Fibroblast of the aortic adventitia (primary cell): ENCODE measurements around the gene GMDS. TPM values are rescaled to one million over a fixed set of nuclear protein-coding genes. Genes with fewer than 3 reads are reported as not detected.

ENCODE experiments used
- DNase-seq: peaks from one replicate; pipeline ENCODE4 v3.0.0-alpha.2; 2010; ENCODE audit warnings: low read depth
- H3K4me3 ChIP-seq: 2 replicates; pipeline ENCODE4 v1.5.1; 2011; ENCODE audit warnings: low read depth, mild to moderate bottlenecking, control low read depth, low read length, moderate library complexity
- total RNA-seq: library from RNA; depleted of rRNA; stranded (reverse); fragments of >200 nt; gene quantifications from 2 replicates; pipeline ENCODE4 v1.2.3, GENCODE V29; 2012; ENCODE audit warnings: low replicate concordance
- TF ChIP-seq, protein P1 (sequence below): IDR thresholded peaks from 2 replicates; pipeline ENCODE4 v1.5.1; 2011; ENCODE audit warnings: mild to moderate bottlenecking, low read length, control low read depth, inconsistent platforms; ENCODE audit not compliant: insufficient read depth

GMDS gene
- total RNA-seq, 1 donor, result 15.9 TPM

DNA sequence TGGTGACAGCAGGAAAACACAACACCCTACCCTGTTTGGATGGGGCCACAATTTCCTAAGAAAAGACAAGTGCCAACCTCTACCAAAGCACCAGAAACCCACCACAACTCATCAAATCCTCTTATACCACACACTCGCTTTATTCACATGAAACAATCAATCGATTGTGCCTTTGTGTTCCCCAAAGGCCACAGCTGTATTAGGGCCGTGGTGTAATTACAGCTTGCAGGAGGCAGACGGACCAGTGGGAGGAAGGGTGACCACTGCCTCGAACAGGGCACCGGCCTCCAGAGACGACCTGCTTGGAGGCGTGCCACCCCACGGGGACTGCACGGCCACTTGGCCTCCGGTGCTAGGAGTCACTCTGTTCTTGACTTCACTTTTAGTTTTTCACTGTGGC, 371.6 kb downstream of the GMDS start:
- no peak overlapping the region for H3K4me3 ChIP-seq
- TF ChIP-seq, protein P1, sequence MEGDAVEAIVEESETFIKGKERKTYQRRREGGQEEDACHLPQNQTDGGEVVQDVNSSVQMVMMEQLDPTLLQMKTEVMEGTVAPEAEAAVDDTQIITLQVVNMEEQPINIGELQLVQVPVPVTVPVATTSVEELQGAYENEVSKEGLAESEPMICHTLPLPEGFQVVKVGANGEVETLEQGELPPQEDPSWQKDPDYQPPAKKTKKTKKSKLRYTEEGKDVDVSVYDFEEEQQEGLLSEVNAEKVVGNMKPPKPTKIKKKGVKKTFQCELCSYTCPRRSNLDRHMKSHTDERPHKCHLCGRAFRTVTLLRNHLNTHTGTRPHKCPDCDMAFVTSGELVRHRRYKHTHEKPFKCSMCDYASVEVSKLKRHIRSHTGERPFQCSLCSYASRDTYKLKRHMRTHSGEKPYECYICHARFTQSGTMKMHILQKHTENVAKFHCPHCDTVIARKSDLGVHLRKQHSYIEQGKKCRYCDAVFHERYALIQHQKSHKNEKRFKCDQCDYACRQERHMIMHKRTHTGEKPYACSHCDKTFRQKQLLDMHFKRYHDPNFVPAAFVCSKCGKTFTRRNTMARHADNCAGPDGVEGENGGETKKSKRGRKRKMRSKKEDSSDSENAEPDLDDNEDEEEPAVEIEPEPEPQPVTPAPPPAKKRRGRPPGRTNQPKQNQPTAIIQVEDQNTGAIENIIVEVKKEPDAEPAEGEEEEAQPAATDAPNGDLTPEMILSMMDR, result no peak
- no peak for DNase-seq

DNA sequence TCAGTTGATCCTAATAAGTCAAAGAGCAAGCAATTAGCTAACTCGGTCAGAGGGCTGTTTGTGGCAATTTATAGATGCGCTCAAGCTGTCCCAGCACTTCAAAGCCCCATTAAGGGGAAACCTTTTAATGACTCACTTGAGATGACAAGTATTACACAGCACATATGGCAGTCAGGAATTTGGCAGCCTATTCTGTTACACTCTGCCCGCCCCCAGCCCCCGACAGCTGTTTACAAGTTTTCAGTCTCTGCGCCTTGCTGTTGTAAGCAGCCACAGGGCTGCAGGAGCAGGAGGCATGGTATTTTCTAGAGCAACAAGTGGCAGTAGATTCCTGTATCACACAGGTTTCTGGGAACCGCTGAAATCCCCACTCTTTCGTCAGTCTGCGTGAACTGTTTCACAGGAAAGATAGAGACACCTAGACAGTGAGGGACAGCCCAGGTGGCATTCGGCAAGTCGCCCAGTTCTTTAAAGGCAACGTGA, 372.7 kb downstream of the GMDS start:
- no peak overlapping the region for H3K4me3 ChIP-seq
- TF ChIP-seq, protein P1, result no peak
- DNase-seq, result peak; percentile 25

DNA sequence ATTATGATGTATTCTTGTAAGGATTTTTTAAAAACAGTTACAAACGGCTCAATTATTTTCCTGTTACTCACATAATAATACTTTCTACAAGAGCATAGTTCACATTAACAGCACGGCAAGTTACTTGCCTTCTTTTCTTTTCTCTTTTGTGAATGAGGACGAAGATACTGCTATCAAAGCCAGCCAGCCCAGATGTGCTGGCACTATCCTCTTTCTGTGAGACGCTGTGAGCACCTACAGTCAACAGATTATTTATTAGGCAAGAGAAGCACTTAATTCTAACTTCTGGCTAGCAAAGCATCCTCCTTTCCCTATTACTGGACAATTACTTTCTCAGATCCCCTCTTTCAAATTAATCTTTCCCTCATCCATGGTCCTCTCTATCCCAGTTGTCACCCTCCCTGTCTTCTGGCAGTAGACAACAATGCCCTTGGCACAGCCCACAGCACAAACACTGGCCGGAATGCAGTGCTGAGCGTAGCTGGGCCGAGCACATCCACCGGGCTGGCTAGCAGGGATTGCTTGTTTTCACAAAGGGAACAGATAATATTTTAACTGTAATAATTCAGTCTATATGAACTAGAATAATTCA, 373.6 kb downstream of the GMDS start:
- DNase-seq, result peak; percentile 22
- TF ChIP-seq, protein P1, result no peak
- H3K4me3 ChIP-seq, result no peak overlapping the region

DNA sequence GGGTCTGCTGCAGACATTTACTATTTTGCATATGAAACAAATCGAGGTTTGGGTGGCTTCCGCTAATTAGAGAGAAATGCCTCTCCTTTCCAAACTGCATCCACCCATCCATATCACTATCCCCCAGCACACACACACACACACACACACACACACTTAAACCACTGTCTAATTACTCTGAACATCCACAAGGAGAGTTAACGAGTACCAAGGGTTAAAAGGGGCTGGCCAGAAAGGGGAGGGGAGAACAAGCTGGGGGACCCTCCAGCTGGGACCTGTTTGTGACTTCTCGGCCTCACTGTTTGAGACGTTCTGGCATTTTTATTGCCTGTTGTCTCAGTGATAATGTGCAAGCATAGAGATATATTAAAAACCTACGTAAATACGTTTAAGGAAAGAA, 374.5 kb downstream of the GMDS start:
- TF ChIP-seq, protein P1, result no peak
- no peak overlapping the region for H3K4me3 ChIP-seq

DNA sequence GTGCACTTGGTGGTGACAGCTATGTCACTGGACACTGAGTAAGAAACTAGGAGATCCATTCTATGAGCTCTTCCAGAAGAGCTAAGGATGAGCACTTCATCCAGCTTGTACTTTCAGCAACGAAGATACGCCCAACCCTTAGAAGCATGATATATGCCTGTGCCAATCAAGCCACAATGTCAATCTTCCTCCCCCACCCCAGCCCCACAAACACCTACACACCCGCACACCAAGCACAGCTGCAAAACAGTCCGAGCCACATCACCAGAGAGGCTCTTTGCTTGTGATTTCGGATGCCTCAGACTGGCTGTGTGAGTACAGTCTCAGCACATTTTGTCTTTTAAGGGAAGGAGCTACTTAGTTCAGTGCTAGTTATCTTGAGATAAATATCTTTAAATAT, 375.2 kb downstream of the GMDS start:
- no peak for DNase-seq
- TF ChIP-seq, protein P1, result no peak
- no peak overlapping the region for H3K4me3 ChIP-seq

More for the DNA sequence above, 374.5 kb downstream of the GMDS start:
- DNase-seq, result no peak

DNA sequence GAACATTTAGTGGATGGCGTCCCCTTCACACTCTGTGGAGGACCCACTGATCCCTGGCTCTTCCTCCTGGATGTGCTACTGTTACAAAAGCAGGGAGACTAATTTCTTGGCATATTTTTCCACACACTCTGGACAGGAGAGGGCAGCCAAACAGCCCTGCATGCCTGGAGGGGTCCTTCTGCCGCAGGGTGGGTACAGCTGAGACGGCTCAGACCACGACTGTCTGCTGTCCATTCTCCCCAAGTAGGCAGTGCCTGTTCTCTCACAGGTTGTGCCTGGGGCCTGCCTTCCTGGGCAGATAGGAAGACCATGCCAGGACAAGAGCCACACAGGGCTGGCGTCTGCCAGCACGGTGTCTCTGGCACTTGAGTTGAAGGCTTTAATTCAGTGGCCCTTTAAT, 375.6 kb downstream of the GMDS start:
- H3K4me3 ChIP-seq, result no peak overlapping the region
- DNase-seq, result no peak
- TF ChIP-seq, protein P1, result no peak

DNA sequence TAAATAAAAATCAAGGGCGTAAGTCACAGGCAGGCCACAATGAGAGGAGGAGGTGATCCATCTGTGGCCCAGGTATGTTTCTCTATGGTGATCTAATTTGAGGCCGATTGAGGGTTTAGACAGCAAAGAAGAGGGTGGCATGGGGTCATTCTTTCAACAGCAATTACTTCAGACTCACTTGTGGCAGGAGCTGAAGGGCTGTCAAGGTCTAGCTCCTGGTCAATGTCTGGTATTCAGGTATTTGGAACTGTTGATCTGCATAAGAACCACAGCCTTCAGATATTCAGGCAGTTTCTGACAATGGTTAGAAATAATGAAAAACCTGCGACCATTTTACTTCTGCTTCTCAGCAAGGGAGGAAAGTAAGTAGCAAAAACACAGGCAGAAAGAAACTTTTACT, 376.1 kb downstream of the GMDS start:
- DNase-seq, result no peak
- H3K4me3 ChIP-seq, result no peak overlapping the region
- TF ChIP-seq, protein P1, result no peak
